ENCODE results near the gene RFX1.

DNA sequence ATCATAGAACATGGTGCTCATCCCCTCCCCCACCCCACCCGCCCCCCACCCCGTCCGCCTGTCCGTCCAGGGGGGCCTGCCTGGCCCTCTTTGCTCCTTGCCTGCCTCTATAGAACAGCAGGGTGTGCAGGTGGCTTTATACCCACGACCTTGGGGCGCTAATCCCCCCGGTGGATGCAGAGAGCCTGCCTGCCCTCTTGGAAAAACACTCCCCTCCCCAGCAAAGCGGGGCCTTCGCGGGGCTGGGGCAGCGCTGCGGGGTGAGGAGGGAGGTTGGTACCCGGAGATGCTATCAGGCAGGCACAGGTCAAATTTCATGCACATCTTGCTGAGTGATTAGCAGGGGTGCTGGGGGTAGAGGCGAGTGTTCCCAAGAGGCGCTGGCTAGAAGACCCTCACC lies 21.9 kb downstream of the RFX1 start:
- TF ChIP-seq POLR2A (IDR thresholded peaks at IDR 0.05; ENCODE audit: extremely low read depth, insufficient read length): no peak
- TF ChIP-seq, protein P1, sequence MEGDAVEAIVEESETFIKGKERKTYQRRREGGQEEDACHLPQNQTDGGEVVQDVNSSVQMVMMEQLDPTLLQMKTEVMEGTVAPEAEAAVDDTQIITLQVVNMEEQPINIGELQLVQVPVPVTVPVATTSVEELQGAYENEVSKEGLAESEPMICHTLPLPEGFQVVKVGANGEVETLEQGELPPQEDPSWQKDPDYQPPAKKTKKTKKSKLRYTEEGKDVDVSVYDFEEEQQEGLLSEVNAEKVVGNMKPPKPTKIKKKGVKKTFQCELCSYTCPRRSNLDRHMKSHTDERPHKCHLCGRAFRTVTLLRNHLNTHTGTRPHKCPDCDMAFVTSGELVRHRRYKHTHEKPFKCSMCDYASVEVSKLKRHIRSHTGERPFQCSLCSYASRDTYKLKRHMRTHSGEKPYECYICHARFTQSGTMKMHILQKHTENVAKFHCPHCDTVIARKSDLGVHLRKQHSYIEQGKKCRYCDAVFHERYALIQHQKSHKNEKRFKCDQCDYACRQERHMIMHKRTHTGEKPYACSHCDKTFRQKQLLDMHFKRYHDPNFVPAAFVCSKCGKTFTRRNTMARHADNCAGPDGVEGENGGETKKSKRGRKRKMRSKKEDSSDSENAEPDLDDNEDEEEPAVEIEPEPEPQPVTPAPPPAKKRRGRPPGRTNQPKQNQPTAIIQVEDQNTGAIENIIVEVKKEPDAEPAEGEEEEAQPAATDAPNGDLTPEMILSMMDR (IDR thresholded peaks at IDR 0.05; ENCODE audit: low read depth, low read length): no peak
- TF ChIP-seq, protein P2, sequence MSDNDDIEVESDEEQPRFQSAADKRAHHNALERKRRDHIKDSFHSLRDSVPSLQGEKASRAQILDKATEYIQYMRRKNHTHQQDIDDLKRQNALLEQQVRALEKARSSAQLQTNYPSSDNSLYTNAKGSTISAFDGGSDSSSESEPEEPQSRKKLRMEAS (IDR thresholded peaks at IDR 0.05; ENCODE audit: low read depth, low read length): no peak

Measured in NB4 (cell line).